Sigmoid colon (tissue), 7 donors: Measurements from ENCODE around the gene RCN2. TPM values are rescaled to one million over a fixed set of nuclear protein-coding genes. Genes with fewer than 3 reads are reported as not detected.

Experiments used
- DNase-seq: peaks from one replicate; pipeline ENCODE4 v3.0.0-alpha.2; 2019
- H3K27ac ChIP-seq, 4 donors: fragments of 200-600 bp; sonication (generic); one replicate each; pipeline ENCODE4 v1.5.1; 2016 to 2019; ENCODE audit warnings: mild to moderate bottlenecking in 1 of 4
- H3K27me3 ChIP-seq, 3 donors: fragments of 200-600 bp; sonication (generic); one replicate each; pipeline ENCODE4 v1.5.1; 2019; ENCODE audit warnings: mild to moderate bottlenecking in 1 of 3
- H3K36me3 ChIP-seq, 4 donors: fragments of 200-600 bp; sonication (generic); one replicate each; pipeline ENCODE4 v1.5.1; 2016 to 2019
- H3K4me1 ChIP-seq, 4 donors: fragments of 200-600 bp; sonication (generic); one replicate each; pipeline ENCODE4 v1.5.1; 2017 to 2019
- H3K4me3 ChIP-seq, 4 donors: fragments of 200-600 bp; sonication (generic); one replicate each; pipeline ENCODE4 v1.5.1; 2017 to 2019; ENCODE audit warnings: mild to moderate bottlenecking in 2 of 4, moderate library complexity in 1 of 4
- H3K9me3 ChIP-seq, 4 donors: fragments of 200-600 bp in 3 of 4; sonication (generic) in 3 of 4; one replicate each; pipeline versions ENCODE4 v1.5.1 to v1.6.1; 2013 to 2019
- CTCF ChIP-seq, 4 experiments: fragments of 450-650 bp in 3 of 4; fragments of 200-600 bp in 1 of 4; IDR thresholded peaks; one replicate each; pipeline ENCODE4 v1.5.1; 2016 to 2019; ENCODE audit warnings: antibody characterized with exemption in 4 of 4, mild to moderate bottlenecking in 3 of 4, moderate library complexity in 2 of 4
- EP300 ChIP-seq, 4 donors: sonication (generic); formaldehyde crosslinking; IDR thresholded peaks; one replicate each; pipeline ENCODE4 v1.6.1; 2017; ENCODE audit warnings: antibody characterized with exemption in 4 of 4
- POLR2A ChIP-seq, 2 donors: fragments of 450-650 bp; IDR thresholded peaks; one replicate each; pipeline ENCODE4 v1.6.1; 2016; ENCODE audit warnings: antibody characterized with exemption in 2 of 2, mild to moderate bottlenecking in 2 of 2, moderate library complexity in 2 of 2
- POLR2AphosphoS5 ChIP-seq, 4 donors: sonication (generic); formaldehyde crosslinking; IDR thresholded peaks; one replicate each; pipeline ENCODE4 v1.6.1; 2017; ENCODE audit warnings: antibody characterized with exemption in 4 of 4
- WGBS, 2 donors: extraction: QIAGEN DNeasy Blood & Tissue Kit; methylation state at CpG; one replicate each; pipeline ENCODE4 v1.1.7; 2013; 5-methylcytosine and 5-hydroxymethylcytosine counted together
- intact Hi-C: fragments of 100-400 bp; cut with DNase I; formaldehyde crosslinking; loops from one replicate; pipeline ENCODE4 v1.15.1; 2023
- polyA plus RNA-seq, 3 donors: library from polyadenylated mRNA; stranded (reverse); fragments of 200-250 nt; gene quantifications; one replicate each; pipeline ENCODE4 v1.2.3, GENCODE V29; 2013
- total RNA-seq, 4 donors: library from RNA; depleted of rRNA; stranded (reverse); fragments of >200 nt; gene quantifications; one replicate each; pipeline ENCODE4 v1.1.0, GENCODE V29; 2016
- donor health status: healthy with polysubstance abuse.
- donor health status: Bipolar disorder and iron deficiency.
- donor health status: healthy.

Gene RCN2
- total and polyA plus RNA-seq, 7 donors = 12.3 to 62.8 (median 45.5) TPM

DNA sequence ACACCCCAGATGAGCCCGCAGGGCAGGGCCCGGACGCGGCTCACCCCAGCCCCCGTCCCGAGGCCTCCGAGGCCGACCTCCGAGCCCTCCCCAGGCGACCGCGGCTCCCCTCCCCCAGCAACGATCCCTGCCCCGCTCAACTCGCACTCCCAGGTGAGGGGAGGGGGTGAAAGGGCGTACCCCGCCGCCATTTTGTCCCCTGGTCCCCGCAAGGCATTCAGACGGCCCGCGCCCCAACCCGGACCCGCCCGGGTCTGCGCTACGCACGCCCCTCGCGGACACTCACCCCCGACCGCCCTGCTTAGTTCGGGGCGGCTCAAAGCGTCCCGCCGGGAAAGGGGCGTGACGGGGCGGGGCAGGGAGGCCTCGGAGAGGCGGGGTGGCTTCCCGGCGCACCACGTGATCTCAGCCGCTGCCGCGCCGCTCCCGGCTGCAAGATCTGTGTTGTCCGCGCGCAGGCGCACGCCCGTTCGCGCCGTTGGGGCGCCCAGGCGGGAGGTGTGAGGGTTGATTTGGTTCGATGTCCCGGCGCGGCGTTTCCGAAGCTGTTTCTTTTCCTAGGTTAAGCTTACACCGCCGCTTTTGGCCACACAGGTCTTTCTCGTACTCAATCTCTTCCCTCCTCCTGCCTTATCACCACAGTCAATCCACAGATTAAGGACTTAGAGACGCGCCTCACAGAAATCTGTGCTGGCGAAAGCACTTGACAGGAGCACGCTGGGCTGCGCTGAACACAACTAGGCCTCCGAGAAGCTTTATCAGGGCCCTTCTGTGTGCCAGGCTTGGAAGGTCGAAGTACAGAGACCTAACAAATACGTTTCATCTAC, 26.3 kb upstream of the RCN2 start, which contains the start of gene SCAPER:
Gene SCAPER, minus strand, starts transcription at position 328 of the 827 bp plus-strand sequence. CDS start 21,523 bp downstream, outside the sequence.
- H3K9me3 ChIP-seq = no peaks in the 10 kb centered on the region
- H3K27ac ChIP-seq = peak within 1 kb of the TSS; percentile 82 to 92 (median 90)
- peak within 1 kb of the TSS; percentile 73 to 98 (median 92) for H3K4me3 ChIP-seq
- intact Hi-C loops = loop anchor here (1.0 to 10.0 kb wide), 2 partner anchors 26 to 160 kb away; partner anchors contain the start of gene RCN2
- no peaks in the 10 kb centered on the region for H3K36me3 ChIP-seq
- H3K27me3 ChIP-seq = no peaks in the 10 kb centered on the region
- peak; percentile 96 for DNase-seq
- H3K4me1 ChIP-seq = peaks cover 0 to 31% (median 15%) of the 10 kb centered on the region in 4 donors
- WGBS, 2 donors = 1% methylated on average over 78 of the region's 78 CpGs
- no peak for TF ChIP-seq EP300 (IDR thresholded peaks at IDR 0.05)
- TF ChIP-seq POLR2A (IDR thresholded peaks at IDR 0.05) = peak; percentile 50 to 58
- peak in 3 of 4 donors; percentile 85 to 93 (median 92) for TF ChIP-seq POLR2AphosphoS5 (IDR thresholded peaks at IDR 0.05)

DNA sequence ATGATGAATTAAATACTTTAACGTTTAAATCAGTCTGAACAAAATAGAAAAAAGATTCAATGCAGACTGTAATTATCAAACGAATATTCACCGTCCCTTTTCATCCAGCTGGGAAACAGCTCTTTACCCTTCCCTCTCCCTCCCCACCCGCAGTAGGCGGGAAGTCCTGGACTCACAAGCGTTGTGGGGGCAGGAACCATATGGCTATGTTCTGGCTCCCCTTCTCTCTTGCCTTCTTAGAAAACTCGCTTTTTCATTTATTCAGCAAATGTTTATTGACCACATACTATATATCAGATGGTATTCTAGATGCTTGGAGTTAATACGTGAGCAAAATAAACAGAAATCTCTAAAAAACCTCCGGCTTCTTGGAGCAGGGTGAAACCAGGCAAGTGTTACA, 25.7 kb upstream of the RCN2 start:
- H3K27ac ChIP-seq = peak overlapping the region; percentile 82 to 92 (median 90)
- no peaks in the 10 kb centered on the region for H3K9me3 ChIP-seq
- H3K36me3 ChIP-seq = no peaks in the 10 kb centered on the region
- 40 to 41% methylated on average over 9 of the region's 9 CpGs for WGBS, 2 donors
- peaks cover 0 to 31% (median 15%) of the 10 kb centered on the region in 4 donors for H3K4me1 ChIP-seq
- no peaks in the 10 kb centered on the region for H3K27me3 ChIP-seq
- no peak for DNase-seq
- no peak for TF ChIP-seq POLR2A (IDR thresholded peaks at IDR 0.05)
- TF ChIP-seq CTCF (IDR thresholded peaks at IDR 0.05) = no peak
- no peak for TF ChIP-seq EP300 (IDR thresholded peaks at IDR 0.05)
- TF ChIP-seq POLR2AphosphoS5 (IDR thresholded peaks at IDR 0.05) = no peak
- H3K4me3 ChIP-seq = peak overlapping the region; percentile 73 to 98 (median 92)
- intact Hi-C loops = loop anchor here (1.0 to 10.0 kb wide), 2 partner anchors 25 to 159 kb away; partner anchors contain the start of gene RCN2

DNA sequence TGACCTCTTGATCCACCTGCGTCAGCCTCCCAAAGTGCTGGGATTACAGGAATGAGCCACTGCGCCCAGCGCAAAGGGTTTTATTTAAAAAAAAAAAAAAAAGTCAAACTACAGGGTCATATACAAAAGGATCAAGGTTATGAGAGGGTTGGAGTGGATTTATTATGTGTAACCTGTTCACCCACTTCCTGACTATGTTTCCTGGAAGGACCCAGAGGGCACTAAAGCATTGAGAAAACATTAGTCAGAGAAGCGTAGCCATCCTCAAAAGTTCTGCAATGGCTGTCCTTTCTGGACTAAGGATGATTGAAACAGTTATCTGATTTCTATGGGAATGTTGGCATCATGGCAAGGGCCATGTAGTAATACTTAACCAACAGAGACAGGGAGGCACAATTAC, 19.1 kb upstream of the RCN2 start:
- H3K9me3 ChIP-seq = no peaks in the 10 kb centered on the region
- intact Hi-C loops = no loop called here
- no peaks in the 10 kb centered on the region for H3K36me3 ChIP-seq
- no peak overlapping the region for H3K27ac ChIP-seq
- TF ChIP-seq CTCF (IDR thresholded peaks at IDR 0.05) (no peak), POLR2AphosphoS5 (IDR thresholded peaks at IDR 0.05) (no peak), POLR2A (IDR thresholded peaks at IDR 0.05) (no peak), EP300 (IDR thresholded peaks at IDR 0.05) (no peak)
- WGBS, 2 donors = 19 to 71% methylated on average over 4 of the region's 4 CpGs
- no peak for DNase-seq
- no peaks in the 10 kb centered on the region for H3K27me3 ChIP-seq
- H3K4me1 ChIP-seq = no peaks in the 10 kb centered on the region
- H3K4me3 ChIP-seq = no peak overlapping the region

DNA sequence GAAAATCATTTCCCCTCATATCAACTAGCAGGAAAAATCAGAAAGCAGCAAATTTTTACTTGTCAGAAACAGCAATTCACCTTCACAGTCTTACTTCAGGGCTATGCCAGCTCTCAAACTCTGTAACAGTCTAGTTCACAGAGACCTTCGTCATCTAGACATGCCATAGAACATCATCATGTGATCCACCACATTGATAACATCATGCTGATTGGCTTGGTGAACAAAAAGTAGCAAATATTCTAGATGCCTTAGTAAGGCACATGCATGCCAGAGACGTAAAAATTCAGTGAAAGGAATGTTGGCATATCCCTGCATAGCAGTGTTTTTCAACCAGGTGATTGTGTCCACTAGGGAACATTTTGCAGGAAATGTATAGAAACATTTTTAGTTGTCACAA, 17.8 kb upstream of the RCN2 start:
- DNase-seq = no peak
- no peaks in the 10 kb centered on the region for H3K36me3 ChIP-seq
- no peaks in the 10 kb centered on the region for H3K27me3 ChIP-seq
- WGBS, 2 donors = 89 to 90% methylated on average over 2 of the region's 2 CpGs
- no peaks in the 10 kb centered on the region for H3K4me1 ChIP-seq
- TF ChIP-seq POLR2A (IDR thresholded peaks at IDR 0.05) (no peak), POLR2AphosphoS5 (IDR thresholded peaks at IDR 0.05) (no peak), EP300 (IDR thresholded peaks at IDR 0.05) (no peak), CTCF (IDR thresholded peaks at IDR 0.05) (no peak)
- H3K4me3 ChIP-seq = no peak overlapping the region
- H3K27ac ChIP-seq = no peak overlapping the region
- intact Hi-C loops = no loop called here
- no peaks in the 10 kb centered on the region for H3K9me3 ChIP-seq

- Histone ChIP-seq H3K9me3 (no peaks in the 10 kb centered on the region), H3K4me3 (no peak overlapping the region), H3K4me1 (no peaks in the 10 kb centered on the region), H3K36me3 (no peaks in the 10 kb centered on the region), H3K27ac (no peak overlapping the region), H3K27me3 (no peaks in the 10 kb centered on the region)
- intact Hi-C loops = no loop called here
- no peak for DNase-seq
- WGBS, 2 donors = 86 to 91% methylated on average over 13 of the region's 13 CpGs
- TF ChIP-seq POLR2A (IDR thresholded peaks at IDR 0.05) (no peak), POLR2AphosphoS5 (IDR thresholded peaks at IDR 0.05) (no peak), EP300 (IDR thresholded peaks at IDR 0.05) (no peak), CTCF (IDR thresholded peaks at IDR 0.05) (no peak)
These were observed 15.2 kb upstream of the RCN2 start for GRCh38 chr15:76916369-76916768.
